ENCODE measurements around the gene CNIH3.

CNIH3 gene

DNA sequence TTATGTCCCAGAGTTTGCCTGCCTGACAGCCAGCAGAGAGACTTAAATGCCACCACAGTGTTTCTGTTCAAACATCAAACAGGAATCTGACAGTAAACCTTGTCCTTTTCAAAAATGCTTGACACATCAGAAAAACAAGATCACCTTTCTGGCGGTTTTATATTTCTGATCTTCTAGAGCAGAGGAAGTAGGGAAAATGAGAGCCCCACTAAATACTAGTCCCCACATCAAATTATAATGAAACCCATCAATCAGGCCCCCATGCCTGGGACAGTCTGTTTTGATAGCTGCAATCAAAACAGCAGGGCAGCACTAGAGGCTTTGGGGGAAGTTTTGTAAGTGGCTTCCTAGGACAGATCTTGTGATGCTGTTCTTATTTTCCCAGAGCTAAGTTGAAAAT lies 129.3 kb downstream of the CNIH3 start:
- DNase-seq (ENCODE audit: low spot score) = no peak

- no peak for DNase-seq (ENCODE audit: low spot score)
Measured at GRCh38 chr1:224745924-224746323, 129.8 kb downstream of the CNIH3 start.

GRCh38 chr1:224747578-224747977 lies 131.5 kb downstream of the CNIH3 start:
- DNase-seq (ENCODE audit: low spot score) = no peak

DNA sequence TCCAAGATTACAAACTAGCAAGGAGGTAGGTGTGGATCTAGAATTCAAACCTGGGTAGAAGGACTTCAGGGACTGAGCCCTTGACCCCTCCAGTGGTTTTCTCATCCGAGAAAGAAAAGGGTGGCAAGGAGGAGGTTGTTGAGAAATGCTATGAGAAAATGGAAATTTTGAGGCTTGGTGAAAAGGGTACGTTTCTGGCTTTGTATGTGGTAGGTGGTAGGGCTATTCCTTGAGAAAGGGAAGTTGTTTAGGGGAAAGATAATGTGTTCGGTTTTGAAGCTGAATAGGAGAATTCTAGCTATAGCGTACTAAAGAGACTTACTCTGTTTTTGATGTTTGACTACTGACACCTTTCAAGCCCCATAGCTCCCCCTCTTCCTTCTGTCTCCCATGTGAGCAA lies 133.8 kb downstream of the CNIH3 start:
- DNase-seq (ENCODE audit: low spot score) = no peak

GRCh38 chr1:224751624-224752311 lies 135.7 kb downstream of the CNIH3 start:
- no peak for DNase-seq (ENCODE audit: low spot score)

DNA sequence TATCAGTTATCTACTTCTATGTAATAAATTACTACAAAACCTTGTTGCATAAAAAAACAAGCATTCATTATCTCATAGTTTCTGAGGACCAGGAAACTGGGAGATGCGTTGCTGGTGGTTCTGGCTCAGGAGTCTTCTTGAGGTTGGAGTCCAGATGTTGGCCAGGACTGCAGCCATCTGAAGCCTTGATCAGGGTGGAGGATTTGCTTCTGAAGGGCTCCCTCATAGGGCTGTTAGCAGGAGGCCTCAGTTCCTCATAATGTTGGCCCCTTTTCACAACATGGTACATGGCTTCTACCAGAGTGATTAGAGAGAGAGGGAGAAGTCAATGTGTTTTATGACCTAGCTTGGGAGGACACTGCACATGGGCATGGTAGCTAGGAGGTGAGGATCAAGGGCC lies 137.4 kb downstream of the CNIH3 start:
- no peak for DNase-seq (ENCODE audit: low spot score)

GRCh38 chr1:224755586-224755985 lies 139.5 kb downstream of the CNIH3 start:
- DNase-seq (ENCODE audit: low spot score) = no peak

GRCh38 chr1:224757508-224757907 lies 141.4 kb downstream of the CNIH3 start:
- DNase-seq (ENCODE audit: low spot score) = no peak

DNA sequence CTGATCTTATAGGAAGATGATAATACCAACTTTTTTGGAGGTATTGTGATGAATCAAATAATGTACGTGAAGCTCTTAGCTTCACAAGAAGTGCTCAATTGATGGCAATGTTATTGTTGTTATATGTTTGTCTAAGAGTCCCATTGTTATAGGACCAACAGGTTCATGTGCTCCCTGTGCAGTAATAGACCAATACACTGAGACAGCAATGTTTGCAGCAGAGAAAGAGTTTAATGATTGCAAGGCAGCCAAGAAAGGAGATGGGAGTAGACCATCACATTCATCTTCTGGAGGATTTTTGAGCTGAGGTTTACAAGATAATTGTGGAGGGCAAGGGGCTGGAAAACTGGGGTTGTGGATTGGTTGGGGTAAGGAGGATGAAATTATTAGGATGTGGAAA lies 143.0 kb downstream of the CNIH3 start:
- DNase-seq (ENCODE audit: low spot score) = no peak

- no peak for DNase-seq (ENCODE audit: low spot score)
Measured at GRCh38 chr1:224759681-224760091, 143.6 kb downstream of the CNIH3 start.

- DNase-seq (ENCODE audit: low spot score) = no peak
Measured at GRCh38 chr1:224760163-224760562, 144.0 kb downstream of the CNIH3 start.

GRCh38 chr1:224761245-224761644 lies 145.1 kb downstream of the CNIH3 start:
- DNase-seq (ENCODE audit: low spot score) = no peak

DNA sequence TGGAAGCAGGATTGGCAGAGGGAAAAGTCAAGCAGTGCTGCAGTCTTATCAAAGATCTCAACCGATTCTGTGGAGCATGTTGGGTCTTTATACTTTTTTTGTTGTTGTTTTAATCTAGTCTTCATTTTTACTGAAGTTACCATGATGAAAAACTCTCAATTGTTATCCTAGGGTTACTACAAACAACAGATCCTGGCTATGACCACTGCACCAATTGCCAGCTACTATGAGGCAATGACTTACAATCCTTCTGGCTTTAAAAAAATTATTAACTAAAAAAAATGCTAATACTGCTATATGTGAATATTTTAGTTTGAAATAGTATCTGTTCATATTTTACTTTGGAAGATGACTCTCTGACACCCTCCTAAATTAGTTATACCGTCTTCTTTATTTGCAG lies 145.9 kb downstream of the CNIH3 start:
- no peak for DNase-seq (ENCODE audit: low spot score)

DNA sequence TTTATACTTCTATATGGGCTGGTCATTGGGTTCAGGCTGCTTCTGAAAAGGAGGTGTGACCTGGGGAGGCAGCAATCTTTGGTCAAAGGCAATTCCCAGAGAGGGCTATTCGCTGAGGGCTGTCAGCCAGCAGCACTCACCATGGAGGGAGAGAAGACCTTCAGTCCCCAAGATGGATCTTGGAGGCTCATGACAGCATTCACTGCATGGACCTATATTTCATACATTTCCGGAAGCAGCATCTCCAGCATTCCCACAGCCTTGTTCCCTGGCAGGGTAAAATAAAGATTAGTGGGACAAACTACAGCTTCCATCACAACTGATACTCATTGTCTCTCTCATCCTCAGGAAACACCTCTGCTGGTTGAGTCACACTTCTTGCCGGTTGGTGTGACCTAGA lies 146.6 kb downstream of the CNIH3 start:
- no peak for DNase-seq (ENCODE audit: low spot score)

GRCh38 chr1:224763126-224763775 lies 147.1 kb downstream of the CNIH3 start:
- DNase-seq (ENCODE audit: low spot score) = no peak

DNA sequence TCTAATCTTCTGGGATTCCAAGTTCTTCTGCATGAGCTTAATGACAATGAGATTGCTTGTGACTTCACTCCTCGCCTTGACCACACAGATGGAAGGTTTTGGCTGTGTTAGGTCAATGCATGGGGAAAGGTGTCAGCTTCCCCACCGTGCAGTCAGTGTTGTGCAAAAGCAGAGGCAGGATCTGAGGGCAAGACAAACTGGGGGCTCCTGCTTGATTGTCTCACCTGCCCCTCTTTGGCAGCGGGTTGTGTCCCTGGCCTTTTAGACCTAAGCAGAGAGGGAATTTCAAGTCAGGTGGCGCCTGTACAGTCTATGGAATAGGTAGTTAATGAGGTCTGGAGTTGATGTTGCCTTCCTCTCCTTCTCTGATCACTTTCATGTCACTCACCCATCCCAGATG lies 150.1 kb downstream of the CNIH3 start:
- DNase-seq (ENCODE audit: low spot score) = no peak

GRCh38 chr1:224767031-224767430 lies 150.9 kb downstream of the CNIH3 start:
- no peak for DNase-seq (ENCODE audit: low spot score)

- DNase-seq (ENCODE audit: low spot score) = no peak
Measured at GRCh38 chr1:224767676-224768075, 151.6 kb downstream of the CNIH3 start.

GRCh38 chr1:224768971-224769370 lies 152.9 kb downstream of the CNIH3 start:
- DNase-seq (ENCODE audit: low spot score) = no peak

GRCh38 chr1:224769452-224770335 lies 153.6 kb downstream of the CNIH3 start:
- DNase-seq (ENCODE audit: low spot score) = no peak

GRCh38 chr1:224770336-224770693 lies 154.2 kb downstream of the CNIH3 start:
- DNase-seq (ENCODE audit: low spot score) = no peak

- DNase-seq (ENCODE audit: low spot score) = no peak
Measured at GRCh38 chr1:224773646-224774045, 157.5 kb downstream of the CNIH3 start.

GRCh38 chr1:224774378-224774777 lies 158.3 kb downstream of the CNIH3 start:
- DNase-seq (ENCODE audit: low spot score) = no peak
